Pancreas (tissue), 10 donors: ENCODE measurements around the gene HLA-C. TPM values are rescaled to one million over a fixed set of nuclear protein-coding genes. Genes with fewer than 3 reads are reported as not detected.
"Not testable (repeated sequence)": the region's sequence is repeated elsewhere in the genome, so short reads cannot be mapped to it uniquely, and the experiment has no call there.

ENCODE experiments used
- ATAC-seq, 4 donors: fragments of 200-7000 bp; cut with Tn5 transposase; one replicate each; pipeline versions ENCODE4 v1.8.0 to v1.9.1; 2020; ENCODE audit warnings: mild to moderate bottlenecking in 4 of 4, moderate library complexity in 4 of 4
- DNase-seq, 6 donors: peaks; one replicate each; pipeline ENCODE4 v3.0.0-alpha.2; 2020
- FAIRE-seq: peaks from 2 replicates; lab custom pipeline; 2012; peaks lifted over from hg19 to GRCh38; lab: Jason Lieb, UNC
- H3K27ac ChIP-seq, 4 donors: fragments of 200-600 bp; sonication (generic); 1 replicate in 3 of 4; 2 replicates in 1 of 4; pipeline versions ENCODE4 v1.5.0 to v1.8.0; 2020
- H3K27me3 ChIP-seq, 4 donors: fragments of 200-600 bp; one replicate each; pipeline ENCODE4 v1.8.0; 2021
- H3K36me3 ChIP-seq, 3 donors: fragments of 200-600 bp; sonication (generic) in 1 of 3; one replicate each; pipeline versions ENCODE4 v1.5.0 to v1.8.0; 2020 to 2021
- H3K4me1 ChIP-seq, 3 donors: fragments of 200-600 bp; one replicate each; pipeline ENCODE4 v1.8.0; 2021
- H3K4me3 ChIP-seq, 4 donors: fragments of 200-600 bp; sonication (generic) in 2 of 4; one replicate each; pipeline versions ENCODE4 v1.5.0 to v1.8.0; 2020 to 2021
- H3K9me3 ChIP-seq, 4 donors: fragments of 200-600 bp; one replicate each; pipeline ENCODE4 v1.8.0; 2021
- CTCF ChIP-seq, 4 donors: fragments of 200-600 bp; sonication (generic) in 3 of 4; IDR thresholded peaks; one replicate each; pipeline versions ENCODE4 v1.5.0 to v1.8.0; 2021; ENCODE audit warnings: antibody characterized with exemption in 4 of 4
- WGBS, 2 donors: extraction: QIAGEN DNeasy Blood & Tissue Kit; methylation state at CpG; one replicate each; pipeline ENCODE4 v1.1.7; 2013; 5-methylcytosine and 5-hydroxymethylcytosine counted together
- intact Hi-C, 3 donors: fragments of 100-400 bp; cut with DNase I; formaldehyde crosslinking; loops; one replicate each; pipeline versions ENCODE4 v1.11.1 to v1.14.2; 2022
- polyA plus RNA-seq, 2 donors: library from polyadenylated mRNA; stranded (reverse); fragments of 200-250 nt; gene quantifications; one replicate each; pipeline ENCODE4 v1.2.3, GENCODE V29; 2013
- total RNA-seq, 6 donors: library from RNA; stranded (reverse); fragmentation: NEBNext Ultra II Directional in 4 of 6; extraction: Animal tissue kit (Norgen Biotek cat#: 25700) in 4 of 6; gene quantifications; one replicate each; pipeline versions ENCODE4 v1.2.1 to v1.2.4, GENCODE V29; 2021 to 2023
- donor health status: healthy with polysubstance abuse.
- donor health status: DM: no; HTN: no; CAD: no; lungs with moderate emphysema.
- donor health status: DM: no; HTN: no; CAD: no.
- donor health status: control.
- donor health status: control.
- donor health status: Bipolar disorder and iron deficiency.
- donor health status: DM: yes; HTN: yes; CAD: no.
- donor health status: DM: no; HTN: no; CAD: no.
- donor health status: DM: no; HTN: no; CAD: no.
- donor health status: DM: yes; HTN: yes; CAD: no.

Gene HLA-C
- total and polyA plus RNA-seq, 8 donors, result 135 to 297 (median 173) TPM

- Histone ChIP-seq H3K36me3 (no peaks in the 10 kb centered on the region), H3K4me3 (no peak overlapping the region), H3K27ac (no peak overlapping the region), H3K27me3 (no peaks in the 10 kb centered on the region), H3K9me3 (no peaks in the 10 kb centered on the region), H3K4me1 (no peaks in the 10 kb centered on the region)
- no peak for FAIRE-seq
- DNase-seq, result no peak
- 77 to 79% methylated on average over 4 of the region's 4 CpGs for WGBS, 2 donors
- intact Hi-C loops, result loop anchor here in 1 of 3 donors (10.0 kb wide), 1 partner anchor 67 kb away; the partner anchor contains the start of gene HLA-B
- no peak for ATAC-seq
- TF ChIP-seq CTCF (IDR thresholded peaks at IDR 0.05), result no peak
Observed at GRCh38 chr6:31287619-31288018, 15.7 kb upstream of the HLA-C start.

GRCh38 chr6:31285982-31286381 is 14.1 kb upstream of the HLA-C start:
- intact Hi-C loops, result loop anchor here in 1 of 3 donors (10.0 kb wide), 1 partner anchor 69 kb away; the partner anchor contains the start of gene HLA-B
- WGBS, 2 donors, result 28 to 30% methylated on average over 2 of the region's 2 CpGs
- TF ChIP-seq CTCF (IDR thresholded peaks at IDR 0.05), result no peak
- DNase-seq (no peak), FAIRE-seq (no peak), ATAC-seq (no peak)
- Histone ChIP-seq H3K27ac (no peak overlapping the region), H3K4me3 (no peak overlapping the region), H3K27me3 (no peaks in the 10 kb centered on the region), H3K9me3 (no peaks in the 10 kb centered on the region), H3K36me3 (no peaks in the 10 kb centered on the region), H3K4me1 (no peaks in the 10 kb centered on the region)

- Histone ChIP-seq H3K4me1 (no peaks in the 10 kb centered on the region), H3K27me3 (no peaks in the 10 kb centered on the region), H3K9me3 (no peaks in the 10 kb centered on the region), H3K4me3 (no peak overlapping the region), H3K27ac (no peak overlapping the region), H3K36me3 (no peaks in the 10 kb centered on the region)
- TF ChIP-seq CTCF (IDR thresholded peaks at IDR 0.05), result no peak
- FAIRE-seq (no peak), DNase-seq (no peak), ATAC-seq (no peak)
- 91% methylated on average over 3 of the region's 3 CpGs for WGBS, 2 donors
- intact Hi-C loops, result loop anchor here in 1 of 3 donors (10.0 kb wide), 1 partner anchor 69 kb away; the partner anchor contains the start of gene HLA-B
Observed at GRCh38 chr6:31285486-31285885, 13.6 kb upstream of the HLA-C start.

GRCh38 chr6:31279647-31280046 is 7.8 kb upstream of the HLA-C start:
- H3K9me3 ChIP-seq, H3K4me1 ChIP-seq, H3K27me3 ChIP-seq, H3K27ac ChIP-seq, DNase-seq, H3K4me3 ChIP-seq, H3K36me3 ChIP-seq, ATAC-seq, FAIRE-seq: not testable (repeated sequence)
- intact Hi-C loops, result loop anchor here in 1 of 3 donors (10.0 kb wide), 1 partner anchor 75 kb away; the partner anchor contains the start of gene HLA-B
- 55 to 64% methylated on average over 3 of the region's 3 CpGs for WGBS, 2 donors

GRCh38 chr6:31272836-31273626 is 1.1 kb upstream of the HLA-C start:
- DNase-seq, result no peak
- TF ChIP-seq CTCF (IDR thresholded peaks at IDR 0.05), result no peak
- Histone ChIP-seq H3K9me3 (no peaks in the 10 kb centered on the region), H3K4me1 (peaks cover 0 to 5% (median 0%) of the 10 kb centered on the region in 3 donors), H3K4me3 (peak overlapping the region in 1 of 4 donors; percentile 64), H3K27ac (peak overlapping the region; percentile 80 to 97 (median 92)), H3K27me3 (no peaks in the 10 kb centered on the region), H3K36me3 (no peaks in the 10 kb centered on the region)
- 58 to 64% methylated on average over 10 of the region's 10 CpGs for whole genome bisulfite sequencing, 2 donors
- intact Hi-C loops, result no loop called here
- FAIRE-seq, result no peak
- no peak for ATAC-seq
